K562 (cell line): ENCODE measurements around the gene DYNLT4. TPM values are rescaled to one million over a fixed set of nuclear protein-coding genes. Genes with fewer than 3 reads are reported as not detected.

Experiments used
- ATF7 ChIP-seq: fragments of 450-650 bp; IDR thresholded peaks from 2 replicates; pipeline ENCODE4 v1.7.1; 2014; ENCODE audit warnings: mild to moderate bottlenecking, moderate library complexity
- BACH1 ChIP-seq: fragments of 200-800 bp; sonication (Bioruptor generic); IDR thresholded peaks from 2 replicates; pipeline ENCODE4 v1.6.1; 2016; ENCODE audit warnings: missing genetic modification characterization, missing compliant biosample characterization
- ESRRB ChIP-seq: fragments of 250-450 bp; sonication (Bioruptor Pico); IDR thresholded peaks from 2 replicates; pipeline ENCODE4 v1.5.0; 2020; ENCODE audit warnings: mild to moderate bottlenecking, moderate library complexity, borderline replicate concordance
- MCM3 ChIP-seq: fragments of 450-650 bp; IDR thresholded peaks from 2 replicates; pipeline ENCODE4 v1.6.1; 2016
- TBP ChIP-seq: optimal IDR thresholded peaks from 2 replicates; pipeline ENCODE3; 2011; ENCODE audit warnings: low read depth, low read length, improper control_type of control experiment
- TEAD4 ChIP-seq, 2 experiments: sonication (generic) in 1 of 2; formaldehyde crosslinking in 1 of 2; IDR thresholded peaks; 2 replicates each; pipeline versions ENCODE4 v1.6.1 to v1.8.0; 2012 to 2022; ENCODE audit warnings: borderline replicate concordance in 1 of 2, inconsistent platforms in 1 of 2, low read length in 1 of 2, mild to moderate bottlenecking in 1 of 2, missing genetic modification reagents in 1 of 2
- ZBED1 ChIP-seq: IDR thresholded peaks from 2 replicates; pipeline ENCODE4 v1.6.1; 2014
- ZNF165 ChIP-seq: fragments of 250-450 bp; sonication (Bioruptor Pico); IDR thresholded peaks from 2 replicates; pipeline ENCODE4 v1.4.0; 2020; ENCODE audit warnings: borderline replicate concordance
- ZNF561 ChIP-seq: fragments of 450-650 bp; formaldehyde crosslinking; conservative IDR thresholded peaks from 2 replicates; pipeline ENCODE4 v1.4.0; 2020; ENCODE audit warnings: mild to moderate bottlenecking, moderate library complexity
- ZNF589 ChIP-seq: fragments of 200-800 bp; sonication (Bioruptor generic); IDR thresholded peaks from 2 replicates; pipeline ENCODE4 v1.6.1; 2016; ENCODE audit warnings: low read depth, missing genetic modification characterization, missing compliant biosample characterization
- polyA plus RNA-seq, 8 experiments: library from polyadenylated mRNA; depleted of rRNA in 4 of 8; stranded (reverse) in 5 of 8; unstranded in 3 of 8; fragments of >200 nt; fragmentation: Nextera tagmentation in 2 of 8; fragmentation: Illumina TruSeq in 1 of 8; extraction: Ambion mirVana in 2 of 8; extraction: Trizol in 1 of 8; gene quantifications; 2 replicates each; pipeline versions ENCODE4 v1.2.1 to v1.2.3, GENCODE V29; 2011 to 2014; ENCODE audit warnings: inconsistent platforms in 1 of 8, missing spikeins in 1 of 8
- total RNA-seq, 7 experiments: library from RNA; depleted of rRNA in 6 of 7; stranded (reverse); fragments of >200 nt in 6 of 7; fragmentation: Illumina TruSeq in 2 of 7; extraction: Trizol in 2 of 7; gene quantifications; 2 replicates each; pipeline versions ENCODE4 v1.2.1 to v1.2.3, GENCODE V29; 2011 to 2021; ENCODE audit warnings: low replicate concordance in 1 of 7
- TF ChIP-seq, protein P1 (sequence below): fragments of 200-600 bp; sonication (generic); IDR thresholded peaks from one replicate; pipeline ENCODE4 v1.6.1; 2012; ENCODE audit warnings: mild to moderate bottlenecking, low read depth, low read length, inconsistent platforms
- TF ChIP-seq, protein P2 (sequence below): sonication (generic); formaldehyde crosslinking; IDR thresholded peaks from 2 replicates; pipeline ENCODE4 v1.9.0; 2022; ENCODE audit warnings: mild to moderate bottlenecking, missing genetic modification reagents
- TF ChIP-seq, protein P3 (sequence below): fragments of 150-350 bp; conservative IDR thresholded peaks from 2 replicates; pipeline ENCODE4 v1.6.1; 2014; ENCODE audit warnings: low read length

Gene DYNLT4
- total and polyA plus RNA-seq, 9 of the 15 experiments (the other 6 are each of a cell fraction or from before 2014, with no cell fraction given): 0.29 to 0.73 TPM; not detected in 7

DNA sequence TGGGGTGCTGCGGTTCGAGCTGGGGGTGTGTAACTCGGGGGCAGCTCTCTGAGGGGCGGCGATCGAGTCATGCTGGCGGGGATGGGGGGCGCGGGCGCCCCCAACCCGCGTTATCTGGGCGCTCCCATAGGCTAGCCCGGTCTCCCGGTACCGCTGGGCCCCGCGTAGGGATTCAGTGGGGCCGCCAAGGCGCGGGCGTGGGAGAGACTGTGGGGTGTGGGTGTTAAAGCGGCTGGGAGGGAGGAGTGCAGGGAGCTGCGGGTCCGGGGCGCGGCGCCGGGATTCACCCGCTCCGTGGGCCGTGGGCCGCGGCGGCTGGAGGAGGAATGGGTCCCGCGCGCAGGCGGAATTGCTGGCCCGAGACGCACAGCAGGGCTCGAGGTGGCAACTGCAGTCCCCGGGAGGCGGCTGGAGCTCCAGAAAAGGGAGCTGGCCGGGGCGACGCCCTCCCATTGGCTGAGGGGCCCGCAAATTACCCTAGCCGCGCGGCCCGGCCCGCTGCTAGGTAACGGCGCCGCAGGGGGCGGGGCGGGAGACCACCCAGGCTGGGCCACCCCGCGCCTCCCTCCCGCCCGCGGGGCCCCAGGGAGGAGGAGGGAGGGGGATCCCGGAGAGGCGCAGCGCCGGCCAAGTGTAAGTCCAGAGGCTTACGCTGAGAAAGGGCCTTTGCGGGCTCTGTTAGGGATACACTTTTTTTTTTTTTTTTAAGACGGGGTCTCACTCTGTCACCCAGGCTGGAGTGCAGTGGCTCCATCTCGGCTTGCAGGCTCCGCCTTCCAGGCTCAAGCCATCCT is 35.9 kb upstream of the DYNLT4 start, which contains the start of gene PTCH2 (continued):
- TF ChIP-seq ZNF561 (CRISPR knock-in tag): no peak
- TF ChIP-seq ZNF589 (CRISPR knock-in tag): no peak
- TF ChIP-seq ATF7: peak; percentile 39
- TF ChIP-seq, protein P1, sequence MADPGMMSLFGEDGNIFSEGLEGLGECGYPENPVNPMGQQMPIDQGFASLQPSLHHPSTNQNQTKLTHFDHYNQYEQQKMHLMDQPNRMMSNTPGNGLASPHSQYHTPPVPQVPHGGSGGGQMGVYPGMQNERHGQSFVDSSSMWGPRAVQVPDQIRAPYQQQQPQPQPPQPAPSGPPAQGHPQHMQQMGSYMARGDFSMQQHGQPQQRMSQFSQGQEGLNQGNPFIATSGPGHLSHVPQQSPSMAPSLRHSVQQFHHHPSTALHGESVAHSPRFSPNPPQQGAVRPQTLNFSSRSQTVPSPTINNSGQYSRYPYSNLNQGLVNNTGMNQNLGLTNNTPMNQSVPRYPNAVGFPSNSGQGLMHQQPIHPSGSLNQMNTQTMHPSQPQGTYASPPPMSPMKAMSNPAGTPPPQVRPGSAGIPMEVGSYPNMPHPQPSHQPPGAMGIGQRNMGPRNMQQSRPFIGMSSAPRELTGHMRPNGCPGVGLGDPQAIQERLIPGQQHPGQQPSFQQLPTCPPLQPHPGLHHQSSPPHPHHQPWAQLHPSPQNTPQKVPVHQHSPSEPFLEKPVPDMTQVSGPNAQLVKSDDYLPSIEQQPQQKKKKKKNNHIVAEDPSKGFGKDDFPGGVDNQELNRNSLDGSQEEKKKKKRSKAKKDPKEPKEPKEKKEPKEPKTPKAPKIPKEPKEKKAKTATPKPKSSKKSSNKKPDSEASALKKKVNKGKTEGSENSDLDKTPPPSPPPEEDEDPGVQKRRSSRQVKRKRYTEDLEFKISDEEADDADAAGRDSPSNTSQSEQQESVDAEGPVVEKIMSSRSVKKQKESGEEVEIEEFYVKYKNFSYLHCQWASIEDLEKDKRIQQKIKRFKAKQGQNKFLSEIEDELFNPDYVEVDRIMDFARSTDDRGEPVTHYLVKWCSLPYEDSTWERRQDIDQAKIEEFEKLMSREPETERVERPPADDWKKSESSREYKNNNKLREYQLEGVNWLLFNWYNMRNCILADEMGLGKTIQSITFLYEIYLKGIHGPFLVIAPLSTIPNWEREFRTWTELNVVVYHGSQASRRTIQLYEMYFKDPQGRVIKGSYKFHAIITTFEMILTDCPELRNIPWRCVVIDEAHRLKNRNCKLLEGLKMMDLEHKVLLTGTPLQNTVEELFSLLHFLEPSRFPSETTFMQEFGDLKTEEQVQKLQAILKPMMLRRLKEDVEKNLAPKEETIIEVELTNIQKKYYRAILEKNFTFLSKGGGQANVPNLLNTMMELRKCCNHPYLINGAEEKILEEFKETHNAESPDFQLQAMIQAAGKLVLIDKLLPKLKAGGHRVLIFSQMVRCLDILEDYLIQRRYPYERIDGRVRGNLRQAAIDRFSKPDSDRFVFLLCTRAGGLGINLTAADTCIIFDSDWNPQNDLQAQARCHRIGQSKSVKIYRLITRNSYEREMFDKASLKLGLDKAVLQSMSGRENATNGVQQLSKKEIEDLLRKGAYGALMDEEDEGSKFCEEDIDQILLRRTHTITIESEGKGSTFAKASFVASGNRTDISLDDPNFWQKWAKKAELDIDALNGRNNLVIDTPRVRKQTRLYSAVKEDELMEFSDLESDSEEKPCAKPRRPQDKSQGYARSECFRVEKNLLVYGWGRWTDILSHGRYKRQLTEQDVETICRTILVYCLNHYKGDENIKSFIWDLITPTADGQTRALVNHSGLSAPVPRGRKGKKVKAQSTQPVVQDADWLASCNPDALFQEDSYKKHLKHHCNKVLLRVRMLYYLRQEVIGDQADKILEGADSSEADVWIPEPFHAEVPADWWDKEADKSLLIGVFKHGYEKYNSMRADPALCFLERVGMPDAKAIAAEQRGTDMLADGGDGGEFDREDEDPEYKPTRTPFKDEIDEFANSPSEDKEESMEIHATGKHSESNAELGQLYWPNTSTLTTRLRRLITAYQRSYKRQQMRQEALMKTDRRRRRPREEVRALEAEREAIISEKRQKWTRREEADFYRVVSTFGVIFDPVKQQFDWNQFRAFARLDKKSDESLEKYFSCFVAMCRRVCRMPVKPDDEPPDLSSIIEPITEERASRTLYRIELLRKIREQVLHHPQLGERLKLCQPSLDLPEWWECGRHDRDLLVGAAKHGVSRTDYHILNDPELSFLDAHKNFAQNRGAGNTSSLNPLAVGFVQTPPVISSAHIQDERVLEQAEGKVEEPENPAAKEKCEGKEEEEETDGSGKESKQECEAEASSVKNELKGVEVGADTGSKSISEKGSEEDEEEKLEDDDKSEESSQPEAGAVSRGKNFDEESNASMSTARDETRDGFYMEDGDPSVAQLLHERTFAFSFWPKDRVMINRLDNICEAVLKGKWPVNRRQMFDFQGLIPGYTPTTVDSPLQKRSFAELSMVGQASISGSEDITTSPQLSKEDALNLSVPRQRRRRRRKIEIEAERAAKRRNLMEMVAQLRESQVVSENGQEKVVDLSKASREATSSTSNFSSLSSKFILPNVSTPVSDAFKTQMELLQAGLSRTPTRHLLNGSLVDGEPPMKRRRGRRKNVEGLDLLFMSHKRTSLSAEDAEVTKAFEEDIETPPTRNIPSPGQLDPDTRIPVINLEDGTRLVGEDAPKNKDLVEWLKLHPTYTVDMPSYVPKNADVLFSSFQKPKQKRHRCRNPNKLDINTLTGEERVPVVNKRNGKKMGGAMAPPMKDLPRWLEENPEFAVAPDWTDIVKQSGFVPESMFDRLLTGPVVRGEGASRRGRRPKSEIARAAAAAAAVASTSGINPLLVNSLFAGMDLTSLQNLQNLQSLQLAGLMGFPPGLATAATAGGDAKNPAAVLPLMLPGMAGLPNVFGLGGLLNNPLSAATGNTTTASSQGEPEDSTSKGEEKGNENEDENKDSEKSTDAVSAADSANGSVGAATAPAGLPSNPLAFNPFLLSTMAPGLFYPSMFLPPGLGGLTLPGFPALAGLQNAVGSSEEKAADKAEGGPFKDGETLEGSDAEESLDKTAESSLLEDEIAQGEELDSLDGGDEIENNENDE: no peak
- TF ChIP-seq ZNF165 (CRISPR knock-in tag): no peak
- TF ChIP-seq, protein P2, sequence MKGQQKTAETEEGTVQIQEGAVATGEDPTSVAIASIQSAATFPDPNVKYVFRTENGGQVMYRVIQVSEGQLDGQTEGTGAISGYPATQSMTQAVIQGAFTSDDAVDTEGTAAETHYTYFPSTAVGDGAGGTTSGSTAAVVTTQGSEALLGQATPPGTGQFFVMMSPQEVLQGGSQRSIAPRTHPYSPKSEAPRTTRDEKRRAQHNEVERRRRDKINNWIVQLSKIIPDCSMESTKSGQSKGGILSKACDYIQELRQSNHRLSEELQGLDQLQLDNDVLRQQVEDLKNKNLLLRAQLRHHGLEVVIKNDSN (CRISPR knock-in tag): no peak
- TF ChIP-seq, protein P3, sequence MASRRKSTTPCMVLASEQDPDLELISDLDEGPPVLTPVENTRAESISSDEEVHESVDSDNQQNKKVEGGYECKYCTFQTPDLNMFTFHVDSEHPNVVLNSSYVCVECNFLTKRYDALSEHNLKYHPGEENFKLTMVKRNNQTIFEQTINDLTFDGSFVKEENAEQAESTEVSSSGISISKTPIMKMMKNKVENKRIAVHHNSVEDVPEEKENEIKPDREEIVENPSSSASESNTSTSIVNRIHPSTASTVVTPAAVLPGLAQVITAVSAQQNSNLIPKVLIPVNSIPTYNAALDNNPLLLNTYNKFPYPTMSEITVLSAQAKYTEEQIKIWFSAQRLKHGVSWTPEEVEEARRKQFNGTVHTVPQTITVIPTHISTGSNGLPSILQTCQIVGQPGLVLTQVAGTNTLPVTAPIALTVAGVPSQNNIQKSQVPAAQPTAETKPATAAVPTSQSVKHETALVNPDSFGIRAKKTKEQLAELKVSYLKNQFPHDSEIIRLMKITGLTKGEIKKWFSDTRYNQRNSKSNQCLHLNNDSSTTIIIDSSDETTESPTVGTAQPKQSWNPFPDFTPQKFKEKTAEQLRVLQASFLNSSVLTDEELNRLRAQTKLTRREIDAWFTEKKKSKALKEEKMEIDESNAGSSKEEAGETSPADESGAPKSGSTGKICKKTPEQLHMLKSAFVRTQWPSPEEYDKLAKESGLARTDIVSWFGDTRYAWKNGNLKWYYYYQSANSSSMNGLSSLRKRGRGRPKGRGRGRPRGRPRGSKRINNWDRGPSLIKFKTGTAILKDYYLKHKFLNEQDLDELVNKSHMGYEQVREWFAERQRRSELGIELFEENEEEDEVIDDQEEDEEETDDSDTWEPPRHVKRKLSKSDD: no peak
- no peak for TF ChIP-seq ESRRB (CRISPR knock-in tag)
- no peak for TF ChIP-seq ZBED1
- no peak for TF ChIP-seq TEAD4 (IDR thresholded peaks at IDR 0.05; ENCODE audit: low read length)
- no peak for TF ChIP-seq TEAD4 (CRISPR knock-in tag; IDR thresholded peaks at IDR 0.05; ENCODE audit: borderline replicate concordance)
- TF ChIP-seq BACH1 (tag): no peak
- no peak for TF ChIP-seq MCM3
- peak; percentile 26 for TF ChIP-seq TBP
